ENCODE results near the gene ABHD16B.

ABHD16B gene

GRCh38 chr20:63895202-63895951 lies 34.1 kb downstream of the ABHD16B start:
- no peak for DNase-seq (ENCODE audit: low read depth in 3 of 3)

GRCh38 chr20:63895952-63896263 lies 34.6 kb downstream of the ABHD16B start:
- DNase-seq (ENCODE audit: low read depth in 3 of 3): no peak

GRCh38 chr20:63896264-63897105 lies 35.2 kb downstream of the ABHD16B start:
- DNase-seq (ENCODE audit: low read depth in 3 of 3): no peak

GRCh38 chr20:63897978-63898561 lies 36.8 kb downstream of the ABHD16B start:
- DNase-seq (ENCODE audit: low read depth in 3 of 3): no peak

GRCh38 chr20:63898882-63899558 lies 37.7 kb downstream of the ABHD16B start:
- no peak for DNase-seq (ENCODE audit: low read depth in 3 of 3)

- no peak for DNase-seq (ENCODE audit: low read depth in 3 of 3)
These were observed 39.1 kb downstream of the ABHD16B start for GRCh38 chr20:63900413-63900812.

GRCh38 chr20:63903796-63904561 lies 42.7 kb downstream of the ABHD16B start:
- no peak for DNase-seq (ENCODE audit: low read depth in 3 of 3)

- no peak for DNase-seq (ENCODE audit: low read depth in 3 of 3)
These were observed 46.8 kb downstream of the ABHD16B start for GRCh38 chr20:63908008-63908682.

GRCh38 chr20:63911176-63911575 lies 49.9 kb downstream of the ABHD16B start:
- DNase-seq (ENCODE audit: low read depth in 3 of 3): no peak
